SK-N-DZ (cell line): Measurements from ENCODE around the gene FOXRED1.

Experiments
- DNase-seq: peaks from one replicate; pipeline ENCODE4 v3.0.0-alpha.2; 2015; ENCODE audit warnings: low spot score
- small RNA-seq, 2 experiments: library from RNA; depleted of rRNA; stranded (forward); fragments of <200 nt; gene quantifications; one replicate each; pipeline ENCODE3, GENCODE V24; 2014

FOXRED1 gene

DNA sequence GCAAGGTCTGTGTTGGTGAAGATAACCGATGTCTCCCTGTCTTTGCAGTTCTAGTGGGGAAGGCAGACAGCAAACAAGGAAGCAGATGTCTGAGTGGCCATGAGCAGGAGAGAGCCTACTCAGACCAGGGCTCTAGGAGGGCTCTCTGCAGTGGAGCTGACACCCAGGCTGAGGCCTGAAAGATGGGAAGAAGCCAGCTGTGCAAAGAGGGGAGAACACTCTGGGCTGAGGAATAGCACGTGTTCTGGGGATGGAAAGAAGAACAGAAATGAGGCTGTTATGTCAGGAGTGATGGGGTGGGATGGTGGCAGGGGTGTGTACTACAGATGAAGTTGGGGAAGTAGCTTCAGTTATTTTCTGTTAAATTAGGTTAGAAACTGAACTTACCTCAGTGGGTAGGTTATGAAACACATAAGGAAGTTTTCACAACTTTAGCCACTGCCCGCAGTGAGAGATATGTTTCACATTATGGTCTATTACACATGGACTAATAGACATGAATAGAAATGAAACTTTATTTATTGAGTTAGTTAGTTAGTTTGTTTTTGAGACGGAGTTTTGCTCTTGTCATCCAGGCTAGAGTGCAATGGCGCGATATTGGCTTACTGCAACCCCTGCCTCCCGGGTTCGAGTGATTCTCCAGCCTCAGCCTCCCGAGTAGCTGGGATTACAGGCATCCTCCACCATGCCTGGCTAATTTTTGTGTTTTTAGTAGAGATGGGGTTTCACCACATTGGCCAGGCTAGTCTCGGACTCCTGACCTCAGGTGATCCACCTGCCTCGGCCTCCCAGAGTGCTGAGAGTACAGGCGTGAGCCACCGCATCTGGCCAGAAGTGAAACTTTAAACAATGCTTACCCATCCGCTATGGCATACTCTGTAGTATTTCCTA is 42.7 kb downstream of the FOXRED1 start:
- no peak for DNase-seq

DNA sequence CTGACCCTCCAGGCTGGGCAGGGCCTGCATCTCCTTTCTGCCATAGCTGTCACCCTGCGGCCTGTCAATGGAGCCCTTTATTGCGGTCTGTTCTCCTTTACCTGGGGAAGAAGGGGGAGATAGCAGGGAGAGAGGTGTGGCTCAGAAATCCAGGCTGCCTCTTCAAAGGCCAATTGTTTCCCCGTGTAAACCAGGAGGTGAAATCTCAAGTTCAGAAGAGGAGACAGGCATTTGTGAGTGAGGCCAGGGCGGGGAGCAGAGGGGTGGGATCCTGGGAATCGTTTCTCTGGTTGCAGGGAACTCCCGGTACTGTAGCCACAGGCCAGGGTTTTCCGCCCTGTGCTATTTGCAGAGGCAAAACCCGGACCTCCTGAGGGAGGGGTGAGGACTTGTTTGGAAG is 44.0 kb downstream of the FOXRED1 start:
- DNase-seq = no peak

DNA sequence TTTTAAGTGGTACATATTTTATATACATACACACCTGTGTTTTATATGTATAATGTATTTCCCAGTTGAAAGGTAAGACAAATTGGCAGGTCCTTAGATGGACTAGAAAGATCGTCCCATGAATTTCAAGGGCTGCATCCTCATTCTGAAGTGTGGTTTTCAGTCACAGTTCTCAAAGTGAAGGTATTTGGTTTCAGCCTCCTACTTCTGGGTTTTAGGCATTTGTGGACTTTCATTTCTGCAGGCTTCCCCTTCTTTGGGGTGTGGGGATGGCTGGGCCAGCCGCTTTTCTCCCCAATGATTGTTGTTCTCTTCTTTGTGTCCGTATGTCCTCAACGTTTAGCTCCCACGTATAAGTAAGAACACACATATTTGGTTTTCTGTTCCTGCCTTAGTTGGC is 44.9 kb downstream of the FOXRED1 start:
- DNase-seq = no peak

DNA sequence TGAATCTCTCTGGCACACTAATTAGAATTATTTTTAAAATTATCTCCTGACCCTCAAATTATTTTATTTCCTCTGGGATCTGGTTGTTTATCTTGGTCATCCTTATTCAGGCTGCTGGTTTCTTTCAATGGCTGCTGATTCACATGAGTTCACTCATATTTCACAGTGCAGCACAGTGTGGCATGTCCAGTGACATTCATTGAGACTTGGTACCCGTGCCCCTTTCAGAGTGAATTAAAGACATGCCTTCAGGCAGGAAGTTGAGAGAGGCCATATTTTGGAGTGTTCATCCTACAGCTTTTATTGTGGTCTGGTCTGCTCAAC is 48.4 kb downstream of the FOXRED1 start:
- no peak for DNase-seq

DNA sequence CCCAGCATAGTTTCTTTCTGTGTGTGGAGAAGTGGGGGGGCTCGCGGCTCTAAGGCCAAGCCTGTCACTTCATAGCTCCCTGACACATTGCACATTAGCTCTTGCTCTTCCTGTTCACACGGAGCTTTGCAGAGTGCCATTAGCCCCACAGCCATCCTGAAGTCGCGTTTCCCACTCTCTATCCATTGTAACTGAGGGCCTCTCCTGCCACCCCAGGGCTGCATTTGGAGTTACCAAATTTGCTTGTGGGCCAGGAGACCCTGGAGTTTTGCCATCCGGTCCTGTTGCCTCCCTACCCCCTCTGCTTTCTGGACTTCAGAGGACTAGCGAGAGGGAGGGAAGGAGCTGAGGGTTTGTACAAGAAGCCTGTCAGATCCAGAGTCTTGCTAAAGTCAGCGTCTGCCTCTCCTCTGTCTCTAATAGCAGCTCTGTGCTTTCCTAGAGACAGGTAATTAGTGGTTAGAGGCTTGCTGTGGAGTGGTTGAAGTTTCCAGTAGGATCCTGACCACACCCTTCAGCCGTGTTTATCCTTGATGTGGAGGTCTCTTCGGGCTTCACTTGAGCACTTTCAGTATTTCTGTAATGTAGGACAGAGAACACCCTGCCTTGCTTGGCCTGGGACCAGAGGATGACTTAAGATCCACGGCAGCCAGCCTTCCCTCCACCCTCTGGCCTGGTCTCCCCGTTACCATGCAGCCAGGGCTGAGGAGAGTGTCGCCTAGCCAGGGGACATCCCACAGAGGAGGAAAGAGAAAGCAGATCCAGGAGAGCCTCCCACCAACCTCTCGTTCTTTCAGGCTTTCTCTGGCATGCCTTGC is 49.0 kb downstream of the FOXRED1 start:
- DNase-seq = no peak

DNA sequence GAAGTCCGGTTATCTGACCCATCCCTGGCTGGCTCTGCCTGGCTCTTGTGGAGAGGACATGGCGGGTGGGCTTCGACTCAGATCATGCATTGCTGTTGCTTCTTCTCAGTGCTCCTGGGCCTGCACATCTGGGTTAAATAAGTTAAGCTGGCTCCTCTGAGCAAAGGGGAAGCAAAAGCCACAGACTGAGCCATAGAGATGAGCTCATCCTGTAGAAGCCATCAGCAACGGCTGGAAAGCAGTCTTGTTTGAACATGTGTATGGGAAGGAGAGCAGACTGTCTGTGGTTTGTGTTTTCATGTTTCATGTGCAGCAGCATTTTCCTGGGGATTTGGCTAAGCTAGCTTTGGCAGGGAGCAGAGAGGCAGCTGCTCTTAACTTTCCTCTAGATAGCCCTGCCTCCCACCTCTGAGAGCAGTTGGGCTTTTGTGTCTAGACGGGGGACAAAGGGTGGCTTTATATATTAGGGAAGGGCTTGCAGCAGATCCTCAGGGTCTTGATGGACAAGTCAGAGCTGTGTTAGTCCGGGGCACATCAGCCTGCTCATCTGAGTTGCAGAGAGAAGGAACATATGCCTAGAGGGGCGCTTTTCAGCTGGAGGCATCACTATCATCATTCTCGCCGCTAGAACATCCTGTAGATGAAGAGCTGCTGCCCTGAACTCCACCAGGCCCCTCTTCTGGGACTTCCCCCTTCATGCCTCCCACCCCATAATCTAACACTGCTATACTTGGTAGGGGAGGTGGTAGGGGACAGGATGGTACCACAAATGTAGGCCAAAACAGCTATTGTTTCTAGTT is 49.8 kb downstream of the FOXRED1 start:
- no peak for DNase-seq

DNA sequence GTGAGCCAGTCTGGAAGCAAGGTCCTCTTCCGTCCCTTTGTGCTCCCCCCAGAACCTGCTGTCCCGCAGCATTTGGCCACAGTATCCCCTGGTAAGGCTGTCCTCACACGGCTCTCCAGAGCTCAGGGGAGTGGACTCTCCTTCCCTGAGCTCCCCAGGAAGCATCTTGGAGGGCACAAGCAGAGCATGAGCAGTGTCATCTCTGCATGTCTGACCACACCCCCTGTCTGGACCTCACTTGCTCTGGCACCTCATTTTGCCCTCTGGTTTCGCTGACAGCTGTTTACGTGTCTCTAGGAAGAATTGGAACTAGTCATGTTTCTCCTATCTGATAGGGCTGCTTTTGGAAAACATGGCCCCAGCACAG is 50.4 kb downstream of the FOXRED1 start:
- no peak for DNase-seq

DNA sequence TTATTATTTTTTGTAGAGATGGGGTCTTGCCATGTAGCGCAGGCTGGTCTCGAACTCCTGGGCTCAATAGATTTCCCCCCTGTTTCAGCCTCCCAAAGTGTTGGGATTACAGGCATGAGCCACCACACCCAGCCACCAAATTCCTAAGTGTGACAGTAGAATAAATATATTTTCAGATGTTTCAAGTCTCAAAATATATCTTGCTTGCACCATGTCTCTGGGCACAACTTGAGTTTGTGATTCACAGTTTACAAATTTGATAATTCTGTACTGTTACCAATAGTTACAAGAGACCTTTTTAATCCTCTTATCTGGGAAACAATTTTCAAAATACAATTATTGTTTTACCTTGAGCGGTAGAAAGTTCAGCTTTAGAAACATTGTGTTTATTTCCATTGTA is 54.0 kb downstream of the FOXRED1 start:
- no peak for DNase-seq

DNA sequence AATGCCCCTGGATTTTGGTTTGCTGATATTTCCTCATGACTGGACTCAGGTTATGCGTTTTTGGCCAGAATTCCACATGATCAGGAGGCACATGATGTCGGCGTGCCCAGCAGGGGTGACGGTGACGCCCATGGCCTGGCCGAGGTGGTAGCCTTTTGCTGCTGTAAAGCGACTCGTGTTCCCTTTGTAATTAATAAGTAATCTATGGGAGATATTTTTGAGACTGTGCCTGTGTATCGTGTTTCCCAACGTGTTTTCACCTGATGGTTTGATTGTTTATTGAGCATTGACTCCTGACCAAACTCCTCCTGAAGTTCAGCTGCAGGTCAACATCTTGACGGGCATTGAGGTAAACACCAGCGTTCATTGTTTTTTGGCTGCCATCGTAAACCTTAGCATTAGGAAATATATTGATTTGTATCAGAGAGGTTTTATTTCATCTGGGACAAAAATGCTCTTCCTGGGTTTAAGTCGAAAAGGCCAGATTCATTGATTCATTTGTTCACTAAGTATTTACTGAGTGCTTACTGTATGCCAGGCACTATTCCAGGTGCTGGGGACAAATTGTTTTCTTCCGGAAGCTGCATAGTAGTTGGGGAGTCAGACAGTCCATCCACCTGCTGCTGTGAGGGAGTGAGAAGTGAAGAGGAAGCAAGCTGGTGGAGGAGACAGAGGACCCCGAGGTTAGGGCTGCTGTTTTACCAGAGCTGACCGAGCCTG is 58.5 kb downstream of the FOXRED1 start:
- no peak for DNase-seq

Small RNA genes within 50 kb of the gene (small RNA-seq; reads per million reads assigned to genes)
- gene RN7SL351P = 0 reads per million in 2 experiments
